C4-2B (cell line): ENCODE measurements around the gene BMI1.

ENCODE experiments used
- H3K27ac ChIP-seq: fragments of 450-650 bp; 2 replicates; pipeline ENCODE4 v1.5.1; 2017
- ZFX ChIP-seq: fragments of 450-650 bp; IDR thresholded peaks from 2 replicates; pipeline ENCODE4 v1.6.1; 2017
- TF ChIP-seq, protein P1 (sequence below): fragments of 450-650 bp; conservative IDR thresholded peaks from 2 replicates; pipeline ENCODE4 v1.5.1; 2017; ENCODE audit warnings: mild to moderate bottlenecking

Gene BMI1

DNA sequence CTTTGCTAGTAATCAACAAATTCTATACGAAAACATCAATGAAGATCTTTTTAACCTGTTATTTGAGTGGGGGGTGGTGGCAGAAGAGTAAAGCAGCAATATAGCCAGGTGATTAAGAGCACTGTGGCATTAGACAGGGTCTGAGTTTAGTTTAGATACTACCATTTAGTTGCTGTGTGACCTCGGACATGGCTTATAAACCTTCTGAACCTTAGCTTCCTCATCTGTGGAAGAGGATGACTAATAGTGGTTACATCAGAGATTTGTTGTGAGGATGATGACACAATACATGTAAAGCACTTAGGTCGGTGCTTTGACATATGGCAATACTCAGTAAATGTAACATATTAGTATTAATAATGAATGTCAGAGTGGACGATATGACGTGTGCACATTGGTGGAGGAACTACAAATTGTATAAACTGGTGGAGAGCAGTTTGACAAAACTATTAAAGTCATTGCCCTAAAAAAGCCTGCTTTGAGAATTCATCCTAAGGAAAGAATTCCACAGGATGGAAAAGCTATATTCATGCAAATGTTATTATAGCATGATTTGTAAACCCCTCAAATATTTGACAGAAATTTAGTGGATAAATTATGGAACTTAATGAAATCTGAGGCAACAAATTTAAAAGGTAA is 48.7 kb downstream of the BMI1 start:
- TF ChIP-seq ZFX: no peak
- TF ChIP-seq, protein P1, sequence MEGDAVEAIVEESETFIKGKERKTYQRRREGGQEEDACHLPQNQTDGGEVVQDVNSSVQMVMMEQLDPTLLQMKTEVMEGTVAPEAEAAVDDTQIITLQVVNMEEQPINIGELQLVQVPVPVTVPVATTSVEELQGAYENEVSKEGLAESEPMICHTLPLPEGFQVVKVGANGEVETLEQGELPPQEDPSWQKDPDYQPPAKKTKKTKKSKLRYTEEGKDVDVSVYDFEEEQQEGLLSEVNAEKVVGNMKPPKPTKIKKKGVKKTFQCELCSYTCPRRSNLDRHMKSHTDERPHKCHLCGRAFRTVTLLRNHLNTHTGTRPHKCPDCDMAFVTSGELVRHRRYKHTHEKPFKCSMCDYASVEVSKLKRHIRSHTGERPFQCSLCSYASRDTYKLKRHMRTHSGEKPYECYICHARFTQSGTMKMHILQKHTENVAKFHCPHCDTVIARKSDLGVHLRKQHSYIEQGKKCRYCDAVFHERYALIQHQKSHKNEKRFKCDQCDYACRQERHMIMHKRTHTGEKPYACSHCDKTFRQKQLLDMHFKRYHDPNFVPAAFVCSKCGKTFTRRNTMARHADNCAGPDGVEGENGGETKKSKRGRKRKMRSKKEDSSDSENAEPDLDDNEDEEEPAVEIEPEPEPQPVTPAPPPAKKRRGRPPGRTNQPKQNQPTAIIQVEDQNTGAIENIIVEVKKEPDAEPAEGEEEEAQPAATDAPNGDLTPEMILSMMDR: no peak
- H3K27ac ChIP-seq: no peak overlapping the region

DNA sequence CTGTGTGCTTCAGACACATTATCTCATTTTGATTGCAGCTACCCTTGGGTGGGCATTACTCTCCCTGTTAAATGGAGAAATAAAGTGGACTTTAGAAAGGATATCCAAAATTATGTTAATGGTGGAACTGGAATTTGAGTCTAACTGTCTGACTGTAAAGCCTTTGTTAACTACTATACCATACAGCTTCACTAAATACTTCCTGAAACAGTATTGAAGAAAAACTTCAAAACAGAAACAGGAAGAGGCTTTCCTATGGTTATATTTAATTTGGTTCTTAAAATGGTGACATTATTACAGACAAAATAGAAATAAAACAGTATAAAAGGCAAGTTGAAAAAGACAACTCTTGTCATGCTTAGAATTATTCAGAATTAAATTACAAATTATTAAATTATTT is 49.4 kb downstream of the BMI1 start:
- no peak overlapping the region for H3K27ac ChIP-seq
- no peak for TF ChIP-seq ZFX
- TF ChIP-seq, protein P1: no peak

DNA sequence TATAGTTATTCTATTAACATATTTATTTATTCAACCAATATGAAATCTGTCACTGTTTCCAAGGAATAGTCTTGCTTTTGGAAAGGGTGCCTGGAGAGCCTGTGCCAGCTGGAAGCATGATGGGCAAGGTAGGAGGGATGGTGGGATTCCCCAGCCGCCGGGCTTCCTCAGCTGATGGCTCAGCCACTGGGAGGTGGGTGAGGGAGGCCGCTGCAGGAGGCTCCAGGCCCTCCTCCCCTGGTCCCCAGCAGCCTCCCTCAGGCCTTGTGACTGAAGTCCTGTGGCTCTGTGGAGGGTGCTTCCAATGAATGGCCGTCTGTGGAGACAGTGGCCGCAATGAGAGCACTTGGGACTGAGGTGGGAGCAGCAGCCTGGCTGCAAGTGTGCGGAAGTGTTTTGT is 51.4 kb downstream of the BMI1 start:
- H3K27ac ChIP-seq: peak overlapping the region; percentile 71
- TF ChIP-seq, protein P1: no peak
- TF ChIP-seq ZFX: no peak

DNA sequence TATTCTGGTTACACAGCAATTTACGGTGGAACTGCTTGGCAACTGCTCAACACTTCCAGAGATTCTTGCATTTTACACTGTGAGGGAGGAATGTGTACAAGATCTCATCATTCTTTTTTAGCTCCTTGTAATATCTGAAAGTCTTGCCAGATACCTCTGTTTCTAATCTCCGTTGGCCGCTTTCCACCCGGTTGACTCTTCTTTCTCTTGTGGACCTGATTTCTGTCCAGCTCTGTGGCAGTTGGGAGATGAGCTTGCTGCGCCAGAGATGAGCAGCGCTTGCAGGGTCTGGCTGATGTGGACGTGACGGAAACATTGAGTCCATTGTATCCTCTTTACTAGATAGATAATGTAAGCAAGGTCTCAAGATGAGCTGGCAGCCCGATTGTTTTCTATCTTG is 52.0 kb downstream of the BMI1 start:
- TF ChIP-seq, protein P1: no peak
- TF ChIP-seq ZFX: no peak

DNA sequence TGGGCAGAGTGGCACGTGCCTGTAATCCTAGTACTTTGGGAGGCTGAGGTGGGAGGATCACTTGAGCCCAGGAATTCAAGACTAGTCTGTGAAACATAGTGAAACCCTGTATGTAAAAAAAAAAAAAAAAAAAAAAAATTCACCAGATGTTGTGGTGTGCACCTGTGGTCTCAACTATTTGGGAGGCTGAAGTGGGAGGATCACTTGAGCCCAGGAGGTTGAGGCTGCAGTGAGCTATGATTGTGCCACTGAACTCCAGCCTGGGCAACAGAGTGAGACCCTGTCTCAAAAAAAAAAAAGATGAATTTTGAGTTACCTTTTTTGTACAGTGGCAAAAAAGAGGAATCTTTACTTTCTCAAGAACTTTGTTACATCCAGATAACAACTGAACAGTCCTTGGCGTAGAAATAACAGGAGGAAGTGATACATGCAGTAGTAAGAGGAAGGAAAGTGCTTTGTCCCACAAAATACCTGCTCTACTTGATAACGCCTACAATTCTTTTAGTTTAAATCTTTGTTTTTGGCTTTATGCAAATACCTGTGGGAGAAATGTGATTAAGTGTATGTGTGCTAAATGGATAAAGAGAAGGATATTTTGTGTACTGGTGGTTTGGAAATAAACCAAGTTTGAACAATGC is 53.7 kb downstream of the BMI1 start:
- H3K27ac ChIP-seq: no peak overlapping the region
- TF ChIP-seq, protein P1: no peak
- no peak for TF ChIP-seq ZFX

More for the DNA sequence above, 52.0 kb downstream of the BMI1 start:
- H3K27ac ChIP-seq: peak overlapping the region; percentile 71; the same call in 1 of the 2 replicates

DNA sequence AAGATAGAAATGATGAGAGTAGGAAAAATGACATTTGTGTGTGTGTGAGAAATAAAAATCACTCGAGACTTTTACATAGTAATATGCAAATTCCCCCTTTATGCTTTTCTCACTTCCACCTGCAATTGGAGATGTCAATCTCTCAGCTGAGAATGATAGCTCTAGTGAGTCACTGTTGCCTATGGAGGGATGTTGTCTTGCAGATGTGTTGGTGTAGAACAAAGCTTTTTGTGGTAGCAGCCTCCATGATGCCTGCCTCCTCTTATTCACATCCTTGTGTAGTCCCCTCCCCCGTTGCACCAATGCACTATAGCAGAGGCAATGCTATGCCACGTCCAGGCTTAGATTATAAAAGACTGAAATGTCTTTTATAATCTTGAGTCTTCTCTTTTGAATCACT is 58.2 kb downstream of the BMI1 start:
- no peak for TF ChIP-seq ZFX
- TF ChIP-seq, protein P1: no peak
- no peak overlapping the region for H3K27ac ChIP-seq
